NT2/D1 (cell line): Measurements from ENCODE around the gene MAP4K1.

Source experiments
- DNase-seq: peaks from one replicate; pipeline ENCODE4 v3.0.0-alpha.2; 2011; ENCODE audit warnings: low read depth, low spot score
- H3K27me3 ChIP-seq: 2 replicates; pipeline ENCODE4 v1.6.0; 2011; ENCODE audit warnings: mild to moderate bottlenecking; ENCODE audit not compliant: insufficient read length, insufficient read depth
- H3K36me3 ChIP-seq: 2 replicates; pipeline ENCODE4 v1.6.1; 2011; ENCODE audit warnings: mild to moderate bottlenecking, low read length, mixed read lengths; ENCODE audit not compliant: insufficient read depth, insufficient read length
- H3K4me1 ChIP-seq: 2 replicates; pipeline ENCODE4 v1.5.1; 2011; ENCODE audit not compliant: insufficient read depth, insufficient read length
- H3K4me3 ChIP-seq: 2 replicates; pipeline ENCODE4 v1.5.1; 2011; ENCODE audit warnings: low read depth; ENCODE audit not compliant: insufficient read length
- H3K9ac ChIP-seq: 2 replicates; pipeline ENCODE4 v1.6.0; 2011; ENCODE audit warnings: low read depth; ENCODE audit not compliant: insufficient read length
- H3K9me3 ChIP-seq: 2 replicates; pipeline ENCODE4 v1.5.1; 2011; ENCODE audit warnings: mild to moderate bottlenecking, low read length; ENCODE audit not compliant: insufficient read depth
- SUZ12 ChIP-seq: IDR thresholded peaks from 2 replicates; pipeline ENCODE4 v1.6.1; 2011; ENCODE audit not compliant: insufficient read length, insufficient read depth; ENCODE audit errors: extremely low read depth
- YY1 ChIP-seq: IDR thresholded peaks from 2 replicates; pipeline ENCODE4 v1.6.1; 2011; ENCODE audit not compliant: insufficient read length, insufficient read depth
- ZNF274 ChIP-seq: IDR thresholded peaks from 2 replicates; pipeline ENCODE4 v1.6.1; 2011; ENCODE audit warnings: mild to moderate bottlenecking, low read depth, low read length

The MAP4K1 gene

GRCh38 chr19:38551450-38551813, 66.3 kb downstream of the MAP4K1 start:
- H3K4me1 ChIP-seq, result no peaks in the 10 kb centered on the region
- no peak for DNase-seq
- H3K4me3 ChIP-seq, result no peak overlapping the region
- no peaks in the 10 kb centered on the region for H3K9me3 ChIP-seq
- H3K27me3 ChIP-seq, result no peaks in the 10 kb centered on the region
- H3K36me3 ChIP-seq, result no peaks in the 10 kb centered on the region
- TF ChIP-seq ZNF274 (no peak), YY1 (no peak), SUZ12 (no peak)
- H3K9ac ChIP-seq, result no peak overlapping the region

DNA sequence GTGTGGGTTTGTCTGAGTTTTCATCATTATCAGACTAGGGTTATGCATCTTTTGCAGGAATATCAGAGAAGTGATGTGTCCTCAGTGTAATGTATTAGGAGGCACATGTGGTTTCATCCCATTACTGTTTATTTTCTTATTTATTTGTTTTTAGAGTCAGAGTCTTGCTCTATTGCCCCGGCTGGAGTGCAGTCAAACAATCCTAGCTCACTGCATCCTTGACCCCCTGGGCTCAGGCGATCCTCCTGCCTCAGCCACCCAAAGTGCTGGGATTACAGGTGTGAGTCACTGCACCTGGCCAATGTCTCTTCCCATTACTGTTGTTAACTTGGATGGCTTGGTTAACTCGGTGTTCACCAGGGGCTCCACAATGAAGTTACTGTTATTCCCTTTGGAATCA, 67.4 kb downstream of the MAP4K1 start:
- Histone ChIP-seq H3K4me3 (no peak overlapping the region), H3K36me3 (no peaks in the 10 kb centered on the region), H3K9me3 (no peaks in the 10 kb centered on the region), H3K4me1 (no peaks in the 10 kb centered on the region), H3K9ac (no peak overlapping the region), H3K27me3 (no peaks in the 10 kb centered on the region)
- TF ChIP-seq ZNF274 (no peak), SUZ12 (no peak), YY1 (no peak)
- no peak for DNase-seq

DNA sequence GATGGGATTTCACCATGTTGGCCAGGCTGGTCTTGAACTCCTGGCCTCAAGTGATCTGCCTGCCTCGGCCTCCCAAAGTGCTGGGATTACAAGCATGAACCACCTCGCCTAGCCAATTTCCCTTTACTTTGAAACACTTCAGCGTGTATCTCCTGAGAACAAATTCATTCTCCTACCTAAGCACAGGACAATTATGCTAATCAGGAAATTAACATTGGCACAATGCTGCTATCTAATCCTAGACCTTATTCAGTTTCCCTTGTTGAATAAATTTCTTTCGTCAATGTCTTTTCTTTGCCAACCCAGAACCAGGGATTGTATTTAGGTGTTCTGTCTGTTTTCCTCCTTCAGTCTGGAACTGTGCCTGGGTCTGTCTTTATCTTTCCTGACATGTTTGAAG, 67.8 kb downstream of the MAP4K1 start:
- no peak overlapping the region for H3K9ac ChIP-seq
- no peak for DNase-seq
- no peak overlapping the region for H3K4me3 ChIP-seq
- no peaks in the 10 kb centered on the region for H3K36me3 ChIP-seq
- TF ChIP-seq SUZ12, result no peak
- no peak for TF ChIP-seq ZNF274
- TF ChIP-seq YY1, result no peak
- H3K9me3 ChIP-seq, result no peaks in the 10 kb centered on the region
- no peaks in the 10 kb centered on the region for H3K27me3 ChIP-seq
- no peaks in the 10 kb centered on the region for H3K4me1 ChIP-seq

DNA sequence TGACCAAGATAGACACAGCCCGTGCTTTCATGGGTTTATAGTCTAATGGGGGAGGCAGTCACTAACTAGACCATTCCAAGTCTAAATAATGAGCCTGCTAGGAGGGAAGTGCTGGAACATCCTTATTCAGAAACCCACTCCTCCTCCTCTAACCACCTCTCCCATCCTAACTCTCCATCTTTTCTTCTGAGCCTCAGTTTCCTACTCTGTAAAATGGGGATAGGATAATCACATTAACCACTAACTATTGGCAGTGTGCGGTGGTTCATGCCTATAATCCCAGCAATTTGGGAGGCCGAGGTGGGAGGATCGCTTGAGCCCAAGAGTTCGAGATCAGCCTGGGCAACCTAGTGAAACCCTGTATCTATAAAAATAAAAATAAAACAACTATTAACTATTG, 68.7 kb downstream of the MAP4K1 start:
- H3K36me3 ChIP-seq, result no peaks in the 10 kb centered on the region
- no peak overlapping the region for H3K9ac ChIP-seq
- H3K4me1 ChIP-seq, result peaks cover 2% of the 10 kb centered on the region
- H3K4me3 ChIP-seq, result no peak overlapping the region
- H3K9me3 ChIP-seq, result no peaks in the 10 kb centered on the region
- TF ChIP-seq YY1, result no peak
- TF ChIP-seq SUZ12, result no peak
- no peaks in the 10 kb centered on the region for H3K27me3 ChIP-seq
- DNase-seq, result no peak

DNA sequence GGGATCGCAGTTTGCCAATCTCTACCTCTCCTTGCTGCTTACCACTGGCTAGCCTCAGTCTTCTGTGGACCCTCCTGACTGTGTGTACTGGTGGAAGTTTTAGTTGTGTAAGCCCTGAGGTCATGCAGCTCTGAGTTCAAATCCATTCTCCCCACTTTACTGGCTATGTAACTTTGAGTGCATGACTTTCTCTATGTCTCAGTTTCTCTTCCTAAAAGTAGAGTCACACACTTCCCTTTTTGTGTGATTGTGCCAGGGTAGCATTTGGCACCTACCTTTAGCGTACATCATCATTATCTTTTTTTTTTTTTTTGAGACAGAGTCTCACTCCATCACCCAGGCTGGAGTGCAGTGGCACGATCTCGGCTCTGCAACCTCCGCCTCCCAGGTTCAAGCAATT, 70.3 kb downstream of the MAP4K1 start:
- Histone ChIP-seq H3K9ac (no peak overlapping the region), H3K27me3 (no peaks in the 10 kb centered on the region), H3K36me3 (no peaks in the 10 kb centered on the region), H3K4me3 (no peak overlapping the region), H3K4me1 (peaks cover 2% of the 10 kb centered on the region), H3K9me3 (no peaks in the 10 kb centered on the region)
- TF ChIP-seq ZNF274, result no peak
- TF ChIP-seq SUZ12, result no peak
- no peak for TF ChIP-seq YY1
- DNase-seq, result no peak

DNA sequence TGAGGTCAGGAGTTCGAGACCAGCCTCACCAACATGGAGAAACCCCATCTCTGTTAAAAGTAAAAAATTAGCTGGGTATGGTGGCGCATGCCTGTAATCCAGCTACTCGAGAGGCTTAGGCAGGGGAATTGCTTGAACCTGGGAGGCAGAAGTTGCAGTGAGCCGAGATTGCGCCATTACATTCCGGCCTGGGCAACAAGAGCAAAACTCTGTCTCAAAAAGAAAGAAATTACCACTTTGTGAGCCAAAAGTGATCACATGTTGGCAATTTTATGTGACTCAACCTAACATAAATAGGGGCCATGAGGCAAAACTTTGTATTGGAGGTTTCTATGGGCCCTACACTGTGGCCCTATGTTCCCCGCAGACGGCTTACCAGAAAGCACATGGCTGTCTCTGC, 72.2 kb downstream of the MAP4K1 start:
- no peaks in the 10 kb centered on the region for H3K36me3 ChIP-seq
- no peaks in the 10 kb centered on the region for H3K9me3 ChIP-seq
- peaks cover 2% of the 10 kb centered on the region for H3K4me1 ChIP-seq
- H3K4me3 ChIP-seq, result no peak overlapping the region
- H3K27me3 ChIP-seq, result no peaks in the 10 kb centered on the region
- no peak overlapping the region for H3K9ac ChIP-seq
- DNase-seq, result no peak
- TF ChIP-seq ZNF274, result no peak
- no peak for TF ChIP-seq SUZ12
- no peak for TF ChIP-seq YY1

- Histone ChIP-seq H3K36me3 (no peaks in the 10 kb centered on the region), H3K4me1 (peaks cover 2% of the 10 kb centered on the region), H3K27me3 (no peaks in the 10 kb centered on the region), H3K9me3 (no peaks in the 10 kb centered on the region), H3K4me3 (no peak overlapping the region), H3K9ac (no peak overlapping the region)
- TF ChIP-seq SUZ12 (no peak), ZNF274 (no peak), YY1 (no peak)
- DNase-seq, result no peak
Measured at GRCh38 chr19:38544569-38545315, 73.0 kb downstream of the MAP4K1 start.
